HEK293T (cell line): ENCODE measurements around the gene OR5V1.

Experiments used
- ARNT ChIP-seq: fragments of 450-650 bp; IDR thresholded peaks from 2 replicates; pipeline ENCODE4 v1.6.1; 2017; ENCODE audit warnings: mild to moderate bottlenecking
- BHLHE40 ChIP-seq: fragments of 450-650 bp; IDR thresholded peaks from 2 replicates; pipeline ENCODE4 v1.6.1; 2016; ENCODE audit warnings: mild to moderate bottlenecking, moderate library complexity, borderline replicate concordance
- CTBP1 ChIP-seq: fragments of 450-650 bp; IDR thresholded peaks from 2 replicates; pipeline ENCODE4 v1.6.1; 2016; ENCODE audit warnings: borderline replicate concordance
- ELF4 ChIP-seq: fragments of 450-650 bp; IDR thresholded peaks from 2 replicates; pipeline ENCODE4 v1.6.1; 2017; ENCODE audit warnings: antibody characterized with exemption
- FOXA1 ChIP-seq: fragments of 450-650 bp; IDR thresholded peaks from 2 replicates; pipeline ENCODE4 v1.6.1; 2016; ENCODE audit warnings: mild to moderate bottlenecking
- FOXK2 ChIP-seq: fragments of 450-650 bp; IDR thresholded peaks from 2 replicates; pipeline ENCODE4 v1.6.1; 2016; ENCODE audit warnings: mild to moderate bottlenecking
- FOXM1 ChIP-seq: fragments of 450-650 bp; IDR thresholded peaks from 2 replicates; pipeline ENCODE4 v1.6.1; 2017; ENCODE audit warnings: mild to moderate bottlenecking, borderline replicate concordance
- HDGF ChIP-seq: fragments of 450-650 bp; IDR thresholded peaks from 2 replicates; pipeline ENCODE4 v1.6.1; 2017; ENCODE audit warnings: antibody characterized with exemption, borderline replicate concordance
- NFRKB ChIP-seq: fragments of 450-650 bp; IDR thresholded peaks from 2 replicates; pipeline ENCODE4 v1.6.1; 2016; ENCODE audit warnings: mild to moderate bottlenecking, moderate library complexity
- PKNOX1 ChIP-seq: fragments of 450-650 bp; IDR thresholded peaks from 2 replicates; pipeline ENCODE4 v1.6.1; 2016
- SP1 ChIP-seq: fragments of 450-650 bp; IDR thresholded peaks from 2 replicates; pipeline ENCODE4 v1.6.1; 2017
- TARDBP ChIP-seq: fragments of 450-650 bp; IDR thresholded peaks from 2 replicates; pipeline ENCODE4 v1.6.1; 2016
- ZNF384 ChIP-seq: fragments of 450-650 bp; IDR thresholded peaks from 2 replicates; pipeline ENCODE4 v1.6.1; 2016

DNA sequence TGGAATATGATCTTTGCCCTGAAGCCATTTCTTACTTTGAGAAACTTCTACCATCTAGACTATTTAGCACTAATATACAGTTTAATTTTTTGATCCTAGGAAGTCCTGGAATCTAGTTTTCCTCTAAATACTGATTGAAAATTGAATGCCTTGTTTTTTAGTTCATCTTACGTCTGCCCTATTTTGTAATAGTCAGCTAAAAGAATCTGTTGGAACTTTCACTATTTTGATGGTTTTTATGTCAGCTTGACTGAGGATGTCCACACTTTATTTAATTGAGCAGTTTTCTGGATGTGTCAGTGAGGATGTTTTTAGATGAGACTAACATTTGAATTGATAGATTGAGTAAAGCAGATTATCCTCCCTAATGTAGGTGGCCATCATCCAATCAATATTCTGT is 35.1 kb upstream of the OR5V1 start:
- TF ChIP-seq HDGF (no peak), CTBP1 (no peak), PKNOX1 (no peak), NFRKB (no peak), TARDBP (no peak), FOXA1 (no peak), SP1 (no peak), ARNT (no peak), FOXK2 (no peak), BHLHE40 (no peak), ZNF384 (no peak), FOXM1 (no peak), ELF4 (no peak)
